ENCODE data around the gene CHIT1. TPM values are rescaled to one million over a fixed set of nuclear protein-coding genes. Genes with fewer than 3 reads are reported as not detected.

CHIT1 gene
- total and polyA plus RNA-seq, 2 of the 13 experiments (the other 11 are each of a cell fraction or from before 2014, with no cell fraction given), result not detected

GRCh38 chr1:203239081-203239480 is 9.6 kb upstream of the CHIT1 start:
- Histone ChIP-seq H3K4me3 (replicated peaks in 1 of 3; ENCODE audit: insufficient read depth in 1 of 3, low read depth in 2 of 3, low read length in 3 of 3) (no peak overlapping the region), H3K9me3 (ENCODE audit: low read length) (no peaks in the 10 kb centered on the region), H3K79me2 (ENCODE audit: insufficient read depth, low read length) (no peaks in the 10 kb centered on the region), H3K9ac (ENCODE audit: insufficient read depth, low read depth, low read length) (no peak overlapping the region), H3K4me1 (ENCODE audit: insufficient read depth, low read length) (no peaks in the 10 kb centered on the region), H4K20me1 (ENCODE audit: insufficient read depth, low read length) (no peaks in the 10 kb centered on the region), H3K27ac (ENCODE audit: extremely low read length, insufficient read depth, low read length) (no peak overlapping the region), H3K36me3 (replicated peaks in 1 of 2; ENCODE audit: control insufficient read depth in 1 of 2, insufficient read depth in 2 of 2, low read length in 2 of 2) (no peaks in the 10 kb centered on the region), H3K27me3 (ENCODE audit: control insufficient read depth in 1 of 2, insufficient read depth in 2 of 2, low read length in 2 of 2) (no peaks in the 10 kb centered on the region; a peak in 1 of 5 replicates), H2AFZ (ENCODE audit: low read length) (no peak overlapping the region), H3K4me2 (ENCODE audit: low read depth, low read length) (no peak overlapping the region)
- intact Hi-C loops (cut with micrococcal nuclease; ENCODE audit: unreplicated experiment), result no loop called here
- CTCF ChIA-PET (ENCODE audit: low intra/inter-chr PET ratio, low total read pairs), result no interaction called here
- in situ Hi-C loops (cut with HindIII; ENCODE audit: extremely low pct_ligation_motif_present, low pct_unique_long_range_greater_than_20kb), result no loop called here
- WGBS (ENCODE audit: low lambda C conversion rate), result 0% methylated on average over 4 of the region's 4 CpGs
- TF ChIP-seq ZNF737 (CRISPR knock-in tag; IDR thresholded peaks at IDR 0.05; ENCODE audit: borderline replicate concordance) (no peak), SMARCC2 (IDR thresholded peaks at IDR 0.05) (no peak), MBNL3 (CRISPR knock-in tag; conservative IDR thresholded peaks at IDR 0.05) (no peak), ZNF235 (CRISPR knock-in tag; IDR thresholded peaks at IDR 0.05; ENCODE audit: borderline replicate concordance) (no peak), FOXM1 (CRISPR knock-in tag; IDR thresholded peaks at IDR 0.05) (no peak), AGO1 (IDR thresholded peaks at IDR 0.05; ENCODE audit: low read depth, low read length, poor library complexity, severe bottlenecking) (no peak), ZSCAN29 (CRISPR knock-in tag; conservative IDR thresholded peaks at IDR 0.05) (no peak)
- FAIRE-seq (no peak), DNase-seq (ENCODE audit: low spot score) (no peak), ATAC-seq (no peak)
- BruUV-seq (replicated peaks), result no TSS peak
- POLR2A ChIA-PET, result no interaction called here

- no peaks in the 10 kb centered on the region; a peak in 1 of 5 replicates for H3K27me3 ChIP-seq (ENCODE audit: control insufficient read depth in 1 of 2, insufficient read depth in 2 of 2, low read length in 2 of 2)
- in situ Hi-C loops (cut with HindIII; ENCODE audit: extremely low pct_ligation_motif_present, low pct_unique_long_range_greater_than_20kb), result no loop called here
- CTCF ChIA-PET (ENCODE audit: low intra/inter-chr PET ratio, low total read pairs), result no interaction called here
These were observed 9.1 kb upstream of the CHIT1 start for GRCh38 chr1:203238535-203238934.

More at GRCh38 chr1:203238535-203238934, 9.1 kb upstream of the CHIT1 start:
- BruUV-seq (replicated peaks), result no TSS peak
- POLR2A ChIA-PET, result no interaction called here
- H4K20me1 ChIP-seq (ENCODE audit: insufficient read depth, low read length), result no peaks in the 10 kb centered on the region
- DNase-seq (ENCODE audit: low spot score) (no peak), ATAC-seq (no peak), FAIRE-seq (no peak)
- intact Hi-C loops (cut with micrococcal nuclease; ENCODE audit: unreplicated experiment), result no loop called here
- no peaks in the 10 kb centered on the region for H3K9me3 ChIP-seq (ENCODE audit: low read length)
- no peak overlapping the region for H3K4me2 ChIP-seq (ENCODE audit: low read depth, low read length)
- H3K4me3 ChIP-seq (replicated peaks in 1 of 3; ENCODE audit: insufficient read depth in 1 of 3, low read depth in 2 of 3, low read length in 3 of 3), result no peak overlapping the region
- H2AFZ ChIP-seq (ENCODE audit: low read length), result no peak overlapping the region
- no peaks in the 10 kb centered on the region for H3K4me1 ChIP-seq (ENCODE audit: insufficient read depth, low read length)
- no peak overlapping the region for H3K27ac ChIP-seq (ENCODE audit: extremely low read length, insufficient read depth, low read length)
- TF ChIP-seq ATAD3A (CRISPR knock-in tag; IDR thresholded peaks at IDR 0.05) (no peak), MAFK (conservative IDR thresholded peaks at IDR 0.05 in 1 of 2, IDR thresholded peaks at IDR 0.05 in 1 of 2; ENCODE audit: low read length in 2 of 2) (peak; percentile 68 to 77), MAFF (IDR thresholded peaks at IDR 0.05; ENCODE audit: low read depth, low read length) (peak; percentile 68), ZBTB34 (CRISPR knock-in tag; IDR thresholded peaks at IDR 0.05) (no peak), HDAC1 (CRISPR knock-in tag; IDR thresholded peaks at IDR 0.05) (no peak), ZFP62 (CRISPR knock-in tag; IDR thresholded peaks at IDR 0.05) (no peak), REXO4 (CRISPR knock-in tag; IDR thresholded peaks at IDR 0.05; ENCODE audit: borderline replicate concordance) (no peak), THAP7 (CRISPR knock-in tag; IDR thresholded peaks at IDR 0.05) (no peak), RNF219 (CRISPR knock-in tag; IDR thresholded peaks at IDR 0.05) (no peak), HES4 (CRISPR knock-in tag; IDR thresholded peaks at IDR 0.05; ENCODE audit: borderline replicate concordance) (no peak)
- H3K79me2 ChIP-seq (ENCODE audit: insufficient read depth, low read length), result no peaks in the 10 kb centered on the region
- H3K36me3 ChIP-seq (replicated peaks in 1 of 2; ENCODE audit: control insufficient read depth in 1 of 2, insufficient read depth in 2 of 2, low read length in 2 of 2), result no peaks in the 10 kb centered on the region
- no peak overlapping the region for H3K9ac ChIP-seq (ENCODE audit: insufficient read depth, low read depth, low read length)

All from HepG2 (cell line).